Dedifferentiated amniotic fluid mesenchymal stem cell (primary cell): ENCODE results near the gene EYS.

ENCODE experiments used
- DNase-seq: peaks from one replicate; pipeline ENCODE4 v3.0.0-alpha.2; 2016; ENCODE audit errors: extremely low spot score

EYS gene

DNA sequence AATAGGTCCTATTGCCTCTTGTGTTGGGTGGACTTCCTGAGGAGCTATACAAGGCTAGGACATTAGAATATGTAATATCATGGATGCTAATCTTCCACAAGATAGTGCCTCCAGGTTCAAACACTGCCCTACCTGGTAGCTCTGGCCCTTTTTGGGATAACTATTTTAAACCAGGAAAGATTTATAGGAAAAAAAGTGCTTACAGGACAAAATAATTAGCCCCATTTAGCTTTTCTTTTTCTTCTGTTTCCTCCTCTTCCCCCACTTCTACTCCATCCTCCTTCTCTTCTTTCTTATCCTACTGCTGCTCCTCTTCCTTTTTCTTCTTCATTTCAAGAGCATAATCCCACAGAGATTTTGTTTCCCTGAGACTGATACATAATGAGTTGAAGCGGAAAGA lies 1104.0 kb downstream of the EYS start:
- DNase-seq: no peak

DNA sequence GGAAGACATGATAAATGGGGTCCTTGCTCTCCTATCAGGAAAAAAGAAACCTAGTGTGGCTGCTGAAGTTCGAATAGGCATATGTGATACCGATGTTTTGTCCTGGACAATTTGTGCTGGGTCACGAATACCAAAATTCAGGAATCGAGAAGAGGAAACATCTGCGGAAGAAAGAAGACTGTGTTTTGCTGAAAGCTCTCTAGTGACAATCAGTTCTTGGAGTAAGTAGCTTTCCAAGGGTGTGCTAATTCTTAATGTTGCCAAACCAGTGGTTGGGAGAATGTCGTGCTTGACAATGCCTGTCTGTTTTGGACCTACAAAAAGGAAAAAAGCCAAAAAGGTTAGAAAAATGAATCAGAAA lies 1115.4 kb downstream of the EYS start:
- no peak for DNase-seq

DNA sequence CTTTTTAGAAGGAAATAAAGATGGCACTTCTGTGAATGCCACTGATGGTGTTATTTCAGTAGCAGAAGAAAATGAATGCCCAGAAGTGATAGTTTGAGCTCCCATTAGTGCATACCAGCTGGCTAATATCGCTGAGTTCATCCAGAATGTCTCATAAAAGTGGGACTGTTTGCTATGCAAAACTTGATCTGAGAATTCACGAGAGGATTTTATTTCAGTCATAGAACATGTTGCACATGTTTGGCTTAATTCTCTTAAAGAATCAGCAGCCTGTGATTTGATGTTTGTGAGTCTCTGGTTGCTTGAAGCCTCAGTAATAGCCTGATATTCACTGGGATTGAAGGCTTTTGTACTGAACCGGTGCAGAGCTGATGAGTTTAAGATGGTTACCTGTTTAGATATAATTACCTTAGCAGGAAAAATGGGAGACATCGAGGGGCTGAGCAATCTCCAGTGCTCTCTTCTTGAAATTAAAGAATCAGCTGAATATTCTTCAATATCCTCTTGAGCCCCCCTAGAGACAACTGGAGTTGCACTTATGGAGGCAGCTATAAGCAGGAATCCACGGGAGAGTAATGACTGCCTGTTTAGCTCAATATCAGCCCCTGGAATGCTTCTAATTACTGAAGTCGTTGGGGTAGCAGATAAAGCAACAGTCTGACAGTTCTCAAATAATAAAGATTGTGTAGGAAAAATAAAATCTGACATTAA lies 1115.9 kb downstream of the EYS start:
- no peak for DNase-seq

DNA sequence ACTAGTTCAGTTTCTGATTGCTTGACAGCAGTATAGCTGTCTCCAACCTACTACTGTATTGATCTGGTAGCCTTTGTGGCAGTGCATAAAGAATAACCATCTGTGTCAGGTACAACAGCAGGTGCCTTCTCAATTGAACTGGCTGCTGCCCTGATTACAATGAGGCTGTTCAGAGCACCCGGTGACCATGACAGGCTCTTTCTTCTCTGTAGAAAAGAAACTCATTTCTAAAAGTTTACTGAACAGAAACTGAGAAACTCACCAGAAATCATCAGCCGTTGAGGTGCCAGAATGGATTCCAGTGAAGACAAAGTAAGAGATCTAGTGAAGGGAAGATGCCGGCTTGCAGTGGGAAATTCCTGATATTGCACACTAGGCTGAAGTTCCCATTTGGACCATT lies 1117.1 kb downstream of the EYS start:
- no peak for DNase-seq

- no peak for DNase-seq
Measured at GRCh38 chr6:64580346-64580745, 1126.7 kb downstream of the EYS start.

- DNase-seq: no peak
Measured at GRCh38 chr6:64553249-64553786, 1153.7 kb downstream of the EYS start.

DNA sequence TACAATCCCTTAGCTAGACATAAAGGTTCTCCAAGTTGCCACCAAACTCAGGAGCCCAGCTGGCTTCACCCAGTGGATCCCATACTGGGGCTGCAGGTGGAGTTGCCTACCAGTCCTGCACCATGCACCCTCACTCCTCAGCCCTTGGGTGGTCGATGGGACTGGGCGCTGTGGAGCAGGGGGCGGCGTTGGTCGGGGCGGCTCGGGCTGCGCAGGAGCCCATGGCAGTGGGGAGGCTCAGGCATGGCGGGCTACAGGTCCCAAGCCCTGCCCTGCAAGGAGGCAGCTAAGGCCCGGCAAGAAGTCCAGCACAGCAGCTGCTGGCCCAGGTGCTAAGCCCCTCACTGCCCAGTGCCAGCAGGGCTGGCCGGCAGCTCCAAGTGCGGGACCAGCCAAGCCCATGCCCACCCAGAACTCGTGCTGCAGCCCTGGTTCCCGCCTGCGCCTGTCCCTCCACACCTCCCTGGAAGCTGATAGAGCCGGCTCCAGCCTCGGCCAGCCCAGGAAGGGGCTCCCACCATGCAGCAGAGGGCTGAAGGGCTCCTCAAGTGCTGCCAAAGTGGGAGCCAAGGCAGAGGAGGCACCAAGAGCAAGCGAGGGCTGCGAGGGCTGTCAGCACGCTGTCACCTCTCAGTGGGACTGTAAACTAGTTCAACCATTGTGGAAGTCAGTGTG lies 1159.3 kb downstream of the EYS start:
- no peak for DNase-seq

- DNase-seq: no peak
Measured at GRCh38 chr6:64539917-64540316, 1167.1 kb downstream of the EYS start.

DNA sequence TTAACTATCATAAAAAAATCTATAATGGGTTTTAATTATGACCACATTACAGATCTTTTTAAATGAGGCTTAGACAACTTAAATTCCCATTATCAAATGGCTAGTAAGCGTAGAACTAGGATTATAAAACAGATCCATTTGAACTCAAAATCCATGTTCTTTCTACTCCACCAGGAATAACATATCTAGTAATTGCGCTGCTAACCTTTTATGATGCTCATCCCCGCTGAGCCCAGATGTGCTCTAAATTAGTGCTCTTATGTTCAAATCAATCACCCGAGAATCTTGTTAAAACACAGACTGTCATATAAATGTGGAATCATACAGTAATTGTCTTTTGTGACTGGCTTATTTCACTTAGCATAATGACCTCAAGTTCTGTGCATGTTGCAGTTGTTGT lies 1168.3 kb downstream of the EYS start:
- no peak for DNase-seq

- DNase-seq: no peak
Measured at GRCh38 chr6:64527899-64528298, 1179.1 kb downstream of the EYS start.

- no peak for DNase-seq
Measured at GRCh38 chr6:64522859-64523258, 1184.2 kb downstream of the EYS start.

DNA sequence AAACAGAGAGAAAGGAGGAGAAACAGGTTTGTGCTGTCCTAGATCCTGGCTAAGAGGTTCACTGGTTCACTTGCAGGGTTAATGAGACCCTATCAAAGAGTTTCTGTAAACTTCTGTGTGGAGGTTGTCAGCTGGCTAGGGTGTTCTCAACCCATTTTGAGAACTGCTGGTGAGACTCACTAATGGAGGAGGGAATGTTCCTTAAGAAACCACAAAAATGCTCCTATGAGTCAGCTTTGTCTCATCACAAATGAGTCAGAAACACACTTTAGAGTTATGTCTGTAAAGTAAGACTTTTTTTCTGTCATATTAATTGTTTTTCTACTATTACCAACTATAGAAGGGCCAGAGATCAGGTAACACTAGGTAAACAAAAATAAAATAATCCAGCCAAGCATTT lies 1187.0 kb downstream of the EYS start:
- peak; percentile 55 for DNase-seq

DNA sequence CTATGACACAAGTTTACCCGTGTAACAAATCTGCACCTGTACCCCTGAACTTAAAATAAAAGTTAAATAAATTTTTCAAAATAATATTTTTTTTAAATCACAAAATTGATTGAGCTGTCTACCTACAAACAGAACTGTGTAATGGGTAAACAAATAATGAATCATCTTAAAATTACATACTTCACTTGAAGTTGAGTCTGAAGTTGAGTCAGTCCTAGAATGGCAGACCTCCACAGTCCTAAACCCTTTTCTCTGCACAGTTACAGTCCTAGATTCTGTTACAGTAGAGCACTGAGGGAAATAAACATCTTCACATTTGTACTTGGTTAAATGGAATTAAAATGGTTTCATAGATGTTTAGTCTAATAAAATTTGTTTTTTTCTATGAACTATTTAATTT lies 1190.6 kb downstream of the EYS start:
- DNase-seq: no peak

DNA sequence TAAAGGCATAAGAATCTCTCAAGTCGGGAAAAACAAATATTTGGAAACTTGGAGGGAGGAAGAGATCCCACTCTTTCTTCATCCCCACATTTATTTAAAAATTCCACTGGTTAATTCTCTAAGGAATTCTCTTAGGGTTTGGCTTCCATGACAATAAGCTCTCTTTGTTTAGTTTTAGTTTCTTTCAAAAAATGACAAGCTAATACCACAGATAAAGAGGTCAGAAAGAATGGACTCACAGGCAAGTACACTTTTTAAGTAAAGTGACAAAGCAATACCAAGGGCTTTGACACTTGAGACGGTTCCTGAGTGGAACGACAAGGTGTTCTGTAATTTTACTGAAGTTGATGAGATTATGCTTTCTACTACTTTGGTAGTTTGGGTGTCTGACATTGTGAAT lies 1199.4 kb downstream of the EYS start:
- DNase-seq: no peak

DNA sequence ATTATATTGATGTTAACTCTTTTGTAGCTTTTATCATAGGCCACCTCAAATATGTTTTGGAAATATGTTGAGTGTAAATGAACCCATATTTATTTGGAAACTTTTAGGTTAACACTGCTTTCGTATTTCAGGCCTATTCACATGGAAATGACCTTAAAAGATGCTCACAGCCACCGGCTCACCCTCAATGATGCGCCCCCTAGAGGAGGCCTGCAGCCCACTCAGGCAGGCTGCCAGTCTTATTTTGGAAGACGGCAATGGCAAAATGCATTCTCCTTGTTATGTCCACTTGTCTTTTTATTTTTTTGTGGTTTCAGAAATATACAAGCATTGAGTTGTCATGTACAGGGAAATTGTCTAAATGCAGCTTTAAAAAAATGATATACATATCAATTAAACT lies 1201.7 kb downstream of the EYS start:
- no peak for DNase-seq

- DNase-seq: no peak
Measured at GRCh38 chr6:64504503-64504902, 1202.5 kb downstream of the EYS start.

- no peak for DNase-seq
Measured at GRCh38 chr6:64502801-64503200, 1204.2 kb downstream of the EYS start.

DNA sequence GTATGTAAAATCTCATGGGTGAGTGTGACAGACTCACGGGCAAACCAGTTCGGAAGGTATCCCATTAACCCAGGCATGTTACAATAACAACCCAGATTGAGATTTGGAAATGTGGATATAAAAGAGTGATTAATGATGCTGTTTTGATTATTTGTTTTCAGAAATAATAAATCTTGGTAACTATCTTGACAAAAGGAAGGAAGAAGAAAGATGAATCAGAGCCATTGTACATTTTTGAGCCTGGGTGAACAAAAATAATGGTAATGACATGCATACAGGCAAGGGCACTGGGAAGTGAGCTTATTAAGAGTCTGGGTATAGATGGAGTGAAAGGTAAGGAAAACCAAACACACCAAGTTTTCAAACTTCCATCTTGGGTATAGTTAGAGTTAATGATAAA lies 1209.4 kb downstream of the EYS start:
- DNase-seq: no peak

DNA sequence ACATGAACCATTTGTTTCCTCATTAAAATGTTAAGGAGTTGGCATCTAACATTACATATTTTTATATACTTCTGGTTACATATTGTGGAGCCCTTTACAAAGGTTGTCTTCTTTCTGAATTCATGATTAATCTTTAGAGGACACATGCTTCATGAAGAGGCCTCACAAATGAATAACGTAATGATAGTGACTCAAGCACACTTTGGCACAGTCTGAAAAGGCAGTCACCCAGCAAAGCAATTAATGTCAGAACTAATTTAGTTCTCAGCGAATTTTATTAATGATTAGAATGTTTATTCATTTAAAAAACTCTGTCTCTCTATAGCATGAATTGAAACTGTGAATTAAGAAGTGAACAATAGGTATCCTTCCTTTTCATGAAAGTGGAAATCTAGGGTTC lies 1217.3 kb downstream of the EYS start:
- DNase-seq: no peak

DNA sequence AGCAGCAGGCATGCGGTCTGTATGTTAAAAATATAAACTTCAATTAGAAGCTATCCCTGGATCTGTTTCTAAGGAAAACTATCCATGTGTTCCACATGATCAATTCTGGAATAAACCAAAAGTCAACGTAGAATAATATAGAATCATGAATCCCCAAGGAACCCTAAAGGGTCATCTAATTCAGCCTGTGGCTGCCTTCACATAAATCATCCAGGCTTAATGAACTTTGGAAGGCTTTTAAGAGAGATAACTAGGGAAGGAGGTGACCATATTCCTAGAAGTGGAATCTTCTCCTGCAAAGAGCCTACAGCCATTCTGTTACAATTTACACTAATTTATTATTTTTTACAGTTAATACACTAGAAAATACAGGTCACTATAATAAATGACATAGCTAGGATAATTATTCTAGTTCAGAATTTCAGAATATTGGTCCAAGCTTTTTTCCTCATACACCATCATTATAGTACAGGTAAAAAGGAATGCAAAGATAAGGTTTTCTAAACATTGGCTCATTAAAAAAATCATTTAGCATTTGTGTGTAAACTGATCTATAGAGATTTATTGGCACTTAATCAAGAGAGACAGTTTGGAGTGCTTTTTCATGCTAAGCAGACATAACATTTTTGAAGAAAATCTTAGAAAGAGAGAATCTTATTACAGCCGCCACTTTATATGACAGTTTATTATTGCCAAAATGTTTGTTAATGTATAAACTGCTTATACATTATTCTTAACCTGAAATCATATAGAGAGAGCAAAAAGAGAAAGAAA lies 1220.3 kb downstream of the EYS start:
- DNase-seq: no peak

DNA sequence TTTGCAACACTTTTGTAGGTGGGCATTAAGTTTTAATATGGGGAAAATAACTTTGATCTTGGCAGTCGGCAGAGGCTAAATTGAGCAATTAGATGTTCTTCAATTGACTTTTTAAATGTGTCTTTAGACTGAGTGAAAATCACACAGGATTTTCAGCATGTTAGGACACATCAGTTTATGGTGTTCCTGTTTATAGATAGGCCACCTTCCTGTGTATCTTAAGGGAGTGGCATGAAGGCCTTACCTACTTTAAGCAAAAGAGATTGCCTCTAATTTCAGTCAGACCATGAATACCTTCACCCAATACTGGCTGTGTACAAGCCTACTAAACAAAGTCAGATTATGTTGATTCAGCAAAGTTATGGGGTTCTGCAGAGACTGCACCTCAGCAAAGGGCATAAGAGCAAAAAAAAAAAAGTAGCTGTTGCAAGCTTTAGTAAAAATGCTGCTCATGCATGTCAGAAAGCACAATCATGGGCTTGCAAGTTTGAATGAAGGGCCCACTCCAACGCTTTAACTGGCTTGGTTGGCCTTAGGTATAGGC lies 1223.0 kb downstream of the EYS start:
- DNase-seq: no peak

- no peak for DNase-seq
Measured at GRCh38 chr6:64482631-64483030, 1224.4 kb downstream of the EYS start.

DNA sequence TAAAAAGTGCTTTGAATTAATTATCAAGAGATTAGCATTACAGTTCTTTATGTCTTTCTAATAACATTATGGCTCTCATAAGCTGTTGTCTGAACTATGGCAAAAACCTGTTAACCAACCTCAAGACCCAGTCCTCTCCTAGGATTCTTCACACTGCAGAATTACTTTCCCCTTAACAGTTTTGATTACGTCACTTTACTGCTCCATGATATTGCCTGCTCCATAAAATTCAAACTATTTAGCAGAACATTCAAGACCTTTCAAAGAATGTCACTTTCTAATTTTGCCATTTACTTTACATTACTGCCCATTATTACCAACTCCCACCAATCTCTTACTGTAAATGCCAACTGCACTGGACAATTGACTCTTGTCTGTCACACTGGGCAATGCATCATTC lies 1227.9 kb downstream of the EYS start:
- DNase-seq: no peak
